Kidney epithelial cell (primary cell): ENCODE results near the gene SNCAIP. TPM values are rescaled to one million over a fixed set of nuclear protein-coding genes. Genes with fewer than 3 reads are reported as not detected.
A peak's percentile ranks its signal among the peaks of the same experiment; 100 is the strongest.

ENCODE experiments used
- DNase-seq: peaks from one replicate; pipeline ENCODE4 v3.0.0-alpha.2; 2010; ENCODE audit warnings: low read depth
- H3K27me3 ChIP-seq: 2 replicates; pipeline ENCODE4 v1.6.0; 2011; ENCODE audit warnings: low read length; ENCODE audit not compliant: control insufficient read depth, insufficient read depth
- H3K36me3 ChIP-seq: 2 replicates; pipeline ENCODE4 v1.5.1; 2011; ENCODE audit warnings: low read length; ENCODE audit not compliant: control insufficient read depth, insufficient read depth
- H3K4me3 ChIP-seq: 2 replicates; pipeline ENCODE4 v1.5.1; 2011; ENCODE audit warnings: low read depth, mild to moderate bottlenecking, control low read depth, low read length
- total RNA-seq: library from RNA; depleted of rRNA; stranded (reverse); fragments of >200 nt; gene quantifications from 2 replicates; pipeline ENCODE4 v1.2.3, GENCODE V29; 2015
- TF ChIP-seq, protein P1 (sequence below): IDR thresholded peaks from 2 replicates; pipeline ENCODE4 v1.5.1; 2011; ENCODE audit warnings: mild to moderate bottlenecking, moderate library complexity, low read length, control low read depth, inconsistent platforms; ENCODE audit not compliant: insufficient read depth, poor library complexity, severe bottlenecking

SNCAIP gene
- total RNA-seq, 1 donor from 2014 or later = 3.1 TPM

DNA sequence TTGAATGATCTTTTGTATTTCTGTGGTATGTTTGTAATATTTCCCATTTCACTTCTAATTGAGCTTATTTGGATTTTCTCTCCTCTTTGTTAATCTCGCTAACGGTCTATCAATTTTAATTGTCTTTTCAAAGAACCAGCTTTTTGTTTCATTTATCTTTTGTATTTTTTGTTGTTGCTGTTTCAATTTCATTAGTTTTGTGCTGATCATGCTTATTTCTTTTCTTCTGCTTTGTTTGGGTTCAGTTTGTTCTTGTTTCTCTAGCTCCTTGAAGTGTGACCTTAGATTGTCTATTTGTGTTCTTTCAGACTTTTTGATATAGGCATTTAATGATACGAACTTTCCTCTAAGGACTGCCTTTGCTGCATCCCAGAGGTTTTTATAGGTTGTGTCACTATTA lies 28.4 kb upstream of the SNCAIP start:
- TF ChIP-seq, protein P1, sequence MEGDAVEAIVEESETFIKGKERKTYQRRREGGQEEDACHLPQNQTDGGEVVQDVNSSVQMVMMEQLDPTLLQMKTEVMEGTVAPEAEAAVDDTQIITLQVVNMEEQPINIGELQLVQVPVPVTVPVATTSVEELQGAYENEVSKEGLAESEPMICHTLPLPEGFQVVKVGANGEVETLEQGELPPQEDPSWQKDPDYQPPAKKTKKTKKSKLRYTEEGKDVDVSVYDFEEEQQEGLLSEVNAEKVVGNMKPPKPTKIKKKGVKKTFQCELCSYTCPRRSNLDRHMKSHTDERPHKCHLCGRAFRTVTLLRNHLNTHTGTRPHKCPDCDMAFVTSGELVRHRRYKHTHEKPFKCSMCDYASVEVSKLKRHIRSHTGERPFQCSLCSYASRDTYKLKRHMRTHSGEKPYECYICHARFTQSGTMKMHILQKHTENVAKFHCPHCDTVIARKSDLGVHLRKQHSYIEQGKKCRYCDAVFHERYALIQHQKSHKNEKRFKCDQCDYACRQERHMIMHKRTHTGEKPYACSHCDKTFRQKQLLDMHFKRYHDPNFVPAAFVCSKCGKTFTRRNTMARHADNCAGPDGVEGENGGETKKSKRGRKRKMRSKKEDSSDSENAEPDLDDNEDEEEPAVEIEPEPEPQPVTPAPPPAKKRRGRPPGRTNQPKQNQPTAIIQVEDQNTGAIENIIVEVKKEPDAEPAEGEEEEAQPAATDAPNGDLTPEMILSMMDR = no peak
- no peaks in the 10 kb centered on the region for H3K27me3 ChIP-seq
- DNase-seq = no peak
- no peaks in the 10 kb centered on the region for H3K36me3 ChIP-seq
- no peak overlapping the region for H3K4me3 ChIP-seq

DNA sequence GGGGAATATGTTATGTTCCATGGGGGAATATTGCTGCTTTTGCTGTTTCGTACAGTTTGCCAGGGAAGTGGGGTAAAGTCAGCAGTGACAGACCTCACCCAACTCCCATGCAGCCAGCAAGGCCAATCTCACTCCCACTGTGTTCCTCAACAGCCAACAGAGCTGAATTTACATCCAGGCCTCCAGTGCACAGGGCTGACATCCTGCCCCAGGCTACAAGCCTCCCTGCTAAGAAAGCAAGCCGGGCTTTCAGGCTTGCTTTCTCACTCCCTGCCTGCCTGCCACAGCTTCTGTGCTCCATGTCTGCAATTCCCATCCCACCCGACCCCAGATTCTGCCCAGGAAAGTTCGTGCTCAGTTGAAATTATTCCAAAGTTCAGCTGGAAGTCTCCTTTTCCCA lies 25.5 kb upstream of the SNCAIP start:
- TF ChIP-seq, protein P1 = no peak
- no peak for DNase-seq
- H3K4me3 ChIP-seq = no peak overlapping the region
- H3K36me3 ChIP-seq = no peaks in the 10 kb centered on the region
- no peaks in the 10 kb centered on the region for H3K27me3 ChIP-seq

DNA sequence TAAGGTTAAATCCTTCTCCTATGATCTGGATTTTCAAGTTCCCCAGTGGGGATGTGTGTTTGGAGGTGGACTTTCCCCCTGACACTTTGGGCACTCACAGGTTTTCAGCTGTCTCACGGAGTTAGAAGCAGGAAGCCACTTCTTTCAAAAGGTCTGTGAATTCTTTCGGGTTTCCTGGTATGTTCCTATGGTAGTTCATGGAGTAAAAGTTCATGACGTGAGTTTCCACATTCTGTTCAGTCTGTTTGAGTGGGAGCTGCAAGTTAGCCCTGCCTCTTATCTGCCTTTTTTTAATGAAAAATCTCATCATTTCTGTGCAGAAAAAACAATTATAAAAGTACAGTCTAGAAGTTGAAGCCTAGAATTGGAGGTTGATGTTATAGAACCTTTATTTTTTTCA lies 24.9 kb upstream of the SNCAIP start:
- DNase-seq = no peak
- no peak overlapping the region for H3K4me3 ChIP-seq
- no peaks in the 10 kb centered on the region for H3K27me3 ChIP-seq
- TF ChIP-seq, protein P1 = no peak
- no peaks in the 10 kb centered on the region for H3K36me3 ChIP-seq

DNA sequence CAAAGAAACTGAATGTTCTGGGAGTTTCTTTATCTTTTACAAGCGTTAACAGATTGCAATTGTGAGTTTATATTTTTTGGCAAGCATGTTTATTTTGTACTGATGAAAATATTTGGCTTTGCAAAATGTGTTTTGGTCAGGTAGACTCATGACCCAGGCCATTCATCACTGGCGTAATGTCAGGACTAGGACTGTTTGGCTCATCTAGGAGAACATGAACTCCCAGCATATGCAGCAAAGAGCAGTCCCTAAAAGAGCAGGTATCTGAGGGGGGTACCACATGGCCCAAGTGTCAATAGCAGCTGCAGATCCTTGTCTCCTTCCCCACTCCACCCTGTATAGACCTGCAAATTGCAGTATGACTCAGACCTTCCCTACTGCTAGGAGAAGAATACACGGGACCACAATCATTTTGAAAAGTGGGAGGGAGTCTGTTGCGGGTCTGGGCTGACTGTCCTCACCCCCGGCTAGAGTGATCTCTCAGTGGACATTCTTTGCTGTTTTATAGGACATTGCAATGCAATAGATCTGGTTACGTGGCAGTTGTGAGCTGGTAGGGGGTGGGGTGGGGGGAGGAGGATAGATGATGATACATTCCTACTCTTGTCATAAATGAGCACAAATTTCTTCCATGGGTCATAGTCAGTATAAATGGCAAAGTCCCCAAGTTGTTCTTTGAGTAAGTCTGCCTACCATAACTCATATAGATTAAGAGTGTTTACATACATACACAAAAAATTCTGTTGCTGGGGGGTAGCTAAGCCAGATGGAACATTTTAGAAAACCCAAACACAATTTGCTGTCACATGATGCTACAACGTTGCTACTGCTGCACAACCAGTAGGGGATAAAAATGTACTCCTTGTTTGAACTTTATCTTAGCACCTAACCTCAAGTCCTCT lies 20.8 kb upstream of the SNCAIP start:
- TF ChIP-seq, protein P1 = no peak
- no peaks in the 10 kb centered on the region for H3K27me3 ChIP-seq
- DNase-seq = no peak
- no peaks in the 10 kb centered on the region for H3K36me3 ChIP-seq
- H3K4me3 ChIP-seq = no peak overlapping the region

DNA sequence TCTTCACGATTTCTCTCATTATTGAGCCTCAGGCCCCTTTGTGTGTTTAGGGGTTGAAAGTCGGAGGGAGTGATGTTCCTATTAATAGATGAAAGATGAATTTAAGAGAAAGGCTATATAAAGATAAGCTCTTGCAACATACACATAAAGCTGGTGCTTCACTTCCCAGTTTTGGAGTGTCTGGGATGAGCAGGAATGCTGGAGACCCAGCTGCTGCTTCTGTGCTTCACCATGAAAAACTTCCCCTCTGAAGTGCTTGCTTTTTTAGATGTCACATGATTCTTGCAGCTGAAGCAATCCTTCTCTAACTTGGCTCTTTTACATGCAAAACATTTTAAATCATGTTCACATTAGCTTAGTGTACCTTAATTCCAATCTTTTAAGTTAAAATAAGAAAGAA lies 19.7 kb upstream of the SNCAIP start:
- no peak for DNase-seq
- H3K27me3 ChIP-seq = no peaks in the 10 kb centered on the region
- H3K4me3 ChIP-seq = no peak overlapping the region
- TF ChIP-seq, protein P1 = no peak
- no peaks in the 10 kb centered on the region for H3K36me3 ChIP-seq

DNA sequence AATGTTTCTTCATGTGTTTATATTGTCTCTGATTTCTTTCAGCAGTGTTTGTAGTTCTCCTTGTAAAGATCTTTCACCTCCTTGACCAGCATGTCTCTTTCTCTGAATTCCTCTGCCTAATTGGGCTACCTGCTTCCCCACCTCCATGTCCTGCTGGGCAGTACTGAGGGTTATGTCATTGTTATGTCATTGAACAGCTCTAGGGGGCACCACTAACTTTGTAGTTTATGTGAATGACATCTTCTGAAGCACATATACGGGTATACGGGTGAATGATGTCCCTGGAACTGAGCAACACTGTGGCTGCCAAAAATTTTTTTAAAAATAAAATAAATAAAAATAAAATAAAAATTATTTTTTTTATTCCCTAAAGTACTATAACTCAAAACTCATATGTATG lies 16.9 kb upstream of the SNCAIP start:
- Histone ChIP-seq H3K4me3 (no peak overlapping the region), H3K27me3 (no peaks in the 10 kb centered on the region), H3K36me3 (no peaks in the 10 kb centered on the region)
- TF ChIP-seq, protein P1 = peak; percentile 19
- DNase-seq = no peak
